KBM-7 (cell line): ENCODE results near the gene CA10.

Experiments
- DNase-seq: peaks from one replicate; pipeline ENCODE4 v3.0.0-alpha.2; 2015
- in situ Hi-C: fragments of 300-500 bp; cut with MboI; formaldehyde crosslinking; loops from 2 replicates; pipeline ENCODE4 v1.14.3; 2020; ENCODE audit warnings: low sequenced_read_pairs, low pct_unique_long_range_greater_than_20kb, mixed read lengths

Gene CA10

DNA sequence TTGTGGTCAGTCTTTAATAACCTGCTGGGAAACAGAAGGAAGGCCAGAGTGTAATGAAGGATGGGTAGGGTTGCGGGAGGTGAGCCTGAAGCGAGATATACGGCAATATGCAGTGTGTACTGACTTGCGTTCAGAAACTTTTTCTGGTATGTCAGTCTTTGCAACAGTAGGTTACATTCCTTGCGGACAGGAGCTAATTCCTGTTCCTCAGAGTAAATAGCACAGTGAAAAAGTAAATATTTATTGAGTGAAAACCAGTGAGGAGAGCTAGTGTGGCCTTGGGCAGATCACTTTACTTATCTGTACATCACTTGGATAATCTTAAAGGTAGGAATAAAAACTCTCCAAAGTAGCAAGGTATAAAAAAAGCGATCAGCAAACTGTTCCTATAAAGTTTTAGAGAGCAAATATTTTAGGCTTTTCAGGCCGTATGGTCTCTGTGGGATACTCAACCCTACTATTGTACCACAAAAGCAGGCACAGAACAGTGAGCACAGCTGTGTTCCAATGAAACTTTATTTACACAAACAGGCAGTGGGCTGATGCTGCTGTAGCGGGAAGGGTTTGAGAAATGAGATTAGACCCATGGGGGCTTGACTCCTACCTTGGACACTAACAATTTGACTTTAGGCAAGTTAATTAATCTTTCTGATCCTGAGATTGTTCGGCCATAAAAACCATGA lies 550.1 kb downstream of the CA10 start:
- DNase-seq = no peak
- in situ Hi-C loops = no loop called here

DNA sequence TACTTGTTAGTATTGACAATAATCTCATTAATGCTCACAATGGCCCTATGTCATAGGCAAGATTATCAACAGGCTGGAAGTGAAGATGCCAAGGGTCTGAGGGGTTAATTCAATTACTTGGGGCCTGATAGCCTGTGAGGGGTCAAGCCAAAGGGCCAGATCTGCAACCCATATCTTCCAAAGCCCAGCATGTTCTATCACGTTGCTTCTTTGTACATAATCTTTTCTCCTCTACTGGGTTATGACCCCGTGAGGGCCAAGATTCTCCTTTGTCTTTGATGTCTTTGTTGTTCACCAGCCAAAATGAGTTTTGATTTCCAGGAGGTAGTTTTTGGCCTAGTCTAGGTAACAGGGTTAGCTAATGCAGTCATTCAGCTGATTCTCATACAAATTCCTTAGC lies 551.0 kb downstream of the CA10 start:
- no peak for DNase-seq
- in situ Hi-C loops = no loop called here

DNA sequence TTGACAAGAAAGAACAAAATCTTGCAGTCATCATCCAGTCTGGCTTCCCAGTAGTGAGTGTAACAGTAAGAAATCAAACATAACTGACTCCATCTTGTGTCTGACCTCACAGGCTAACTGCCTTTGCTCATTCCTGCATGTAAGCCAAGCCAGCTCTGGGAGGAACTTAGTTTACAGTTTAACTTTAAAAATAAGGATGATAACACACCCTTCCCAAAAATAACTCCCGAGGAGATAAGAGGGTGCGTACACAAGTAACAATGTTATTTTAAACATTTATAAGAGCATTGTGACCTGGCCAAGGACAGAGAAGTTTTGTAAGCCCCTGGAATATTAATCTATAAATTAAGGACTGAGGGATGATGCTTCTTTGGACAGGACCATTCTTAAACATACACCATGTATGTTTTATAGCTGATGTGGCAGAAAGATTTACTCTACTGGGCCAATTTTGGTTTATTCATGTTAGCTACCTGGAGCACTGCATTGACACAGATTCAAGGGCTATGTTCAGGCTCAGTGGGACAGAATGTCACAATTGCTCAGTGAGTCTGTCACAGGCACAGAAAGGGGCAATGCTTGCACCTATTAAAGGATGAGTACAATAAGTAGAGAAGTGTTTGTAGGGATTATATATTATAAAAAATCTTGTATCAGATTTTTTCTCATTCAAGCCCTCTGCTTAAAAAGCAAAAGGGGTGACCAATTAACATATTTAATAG lies 554.1 kb downstream of the CA10 start:
- in situ Hi-C loops = no loop called here
- DNase-seq = no peak

DNA sequence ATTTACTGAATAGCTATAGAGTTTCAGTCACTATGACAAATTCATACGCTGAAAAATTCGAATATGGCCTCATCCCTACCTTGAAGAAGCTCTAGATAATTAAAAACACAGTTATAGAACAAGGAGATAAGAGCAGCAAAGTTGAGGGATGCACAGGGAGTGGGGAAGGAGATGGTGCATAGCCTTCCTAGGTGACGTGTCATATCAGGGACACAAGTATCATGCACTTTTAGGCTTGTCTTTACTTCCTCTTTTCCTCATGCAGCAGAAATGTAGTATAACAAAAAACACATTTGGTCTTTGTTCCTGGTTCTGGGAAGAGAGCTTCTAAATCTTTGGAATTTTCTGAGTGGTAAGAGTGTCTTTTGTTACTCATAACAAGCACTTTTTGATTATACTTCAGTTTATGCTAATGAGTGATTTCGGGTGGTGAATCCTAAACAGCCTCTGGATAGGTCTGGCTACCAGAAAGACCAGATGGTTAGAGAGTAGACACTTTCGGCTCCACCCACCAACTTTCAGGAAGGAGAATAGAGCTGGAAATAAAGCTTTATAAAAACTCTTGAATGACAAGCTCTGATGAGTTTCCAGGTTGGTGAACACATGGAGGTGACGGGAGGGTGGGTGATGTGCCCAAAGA lies 556.8 kb downstream of the CA10 start:
- in situ Hi-C loops = no loop called here
- peak; percentile 34 for DNase-seq

DNA sequence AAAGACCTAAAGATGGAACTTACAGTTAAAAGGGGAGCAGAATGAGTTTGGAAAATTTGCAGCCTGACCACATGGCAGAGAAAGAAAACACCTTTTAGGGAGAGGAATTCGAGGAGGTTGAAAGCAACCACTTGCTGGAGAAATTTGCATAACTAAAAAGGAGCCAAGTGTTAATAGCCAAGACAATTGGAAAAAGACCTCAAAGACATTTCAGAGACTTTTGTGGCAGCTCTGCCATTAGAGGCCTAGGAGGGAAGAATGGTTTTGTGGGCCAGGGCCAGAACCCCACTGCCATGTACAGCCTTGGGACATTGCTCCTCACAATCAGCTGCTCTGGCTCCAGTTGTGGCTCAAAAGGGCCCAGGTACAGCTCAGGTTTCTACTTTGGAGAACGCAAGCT lies 559.7 kb downstream of the CA10 start:
- in situ Hi-C loops = no loop called here
- no peak for DNase-seq

DNA sequence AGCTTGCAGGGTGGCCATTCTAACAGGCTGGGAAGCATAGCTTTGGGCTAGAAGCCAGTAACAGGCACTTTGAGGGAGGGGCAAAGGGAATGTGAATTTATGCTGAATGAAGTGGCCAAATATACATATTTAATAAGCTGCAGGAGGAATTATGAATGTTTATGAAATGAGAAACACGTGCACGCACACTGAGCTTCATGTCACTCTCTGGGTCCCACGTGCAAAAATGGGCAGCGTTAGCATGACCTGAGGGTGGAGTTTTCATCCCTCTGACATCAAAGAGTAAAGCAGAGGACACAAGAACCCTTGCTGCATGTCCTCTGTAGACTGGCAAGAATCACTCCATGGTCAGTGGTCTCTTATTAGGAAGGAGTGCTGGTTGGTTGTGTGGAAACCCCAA lies 561.2 kb downstream of the CA10 start:
- in situ Hi-C loops = no loop called here
- DNase-seq = no peak

DNA sequence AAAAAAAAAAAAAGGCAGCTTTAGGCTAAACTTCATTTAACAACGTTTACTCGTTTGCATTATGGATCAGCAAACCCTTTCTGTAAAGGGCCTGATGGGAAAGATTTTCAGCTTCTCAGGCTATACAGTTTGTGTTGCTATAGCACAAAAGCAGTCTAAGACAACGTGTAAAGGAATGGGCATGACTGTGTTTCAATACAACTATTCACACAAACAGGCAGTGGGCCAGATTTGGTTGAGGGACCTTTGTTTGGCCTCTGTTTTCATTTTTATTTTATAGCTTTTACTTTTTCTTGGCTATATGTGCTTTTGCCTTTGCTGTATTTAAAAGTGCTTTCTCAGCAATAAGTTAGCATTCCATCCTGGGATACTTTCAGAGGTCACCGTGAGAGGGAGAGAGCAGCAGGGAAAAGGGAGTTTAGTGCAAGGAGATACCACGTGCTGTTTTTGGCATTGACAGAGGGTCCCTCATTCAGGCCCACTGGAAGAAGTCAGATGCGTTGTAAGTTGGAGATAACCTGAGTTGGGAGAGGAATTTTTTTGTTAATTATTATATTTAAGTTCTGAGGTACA lies 562.6 kb downstream of the CA10 start:
- no peak for DNase-seq
- in situ Hi-C loops = no loop called here

DNA sequence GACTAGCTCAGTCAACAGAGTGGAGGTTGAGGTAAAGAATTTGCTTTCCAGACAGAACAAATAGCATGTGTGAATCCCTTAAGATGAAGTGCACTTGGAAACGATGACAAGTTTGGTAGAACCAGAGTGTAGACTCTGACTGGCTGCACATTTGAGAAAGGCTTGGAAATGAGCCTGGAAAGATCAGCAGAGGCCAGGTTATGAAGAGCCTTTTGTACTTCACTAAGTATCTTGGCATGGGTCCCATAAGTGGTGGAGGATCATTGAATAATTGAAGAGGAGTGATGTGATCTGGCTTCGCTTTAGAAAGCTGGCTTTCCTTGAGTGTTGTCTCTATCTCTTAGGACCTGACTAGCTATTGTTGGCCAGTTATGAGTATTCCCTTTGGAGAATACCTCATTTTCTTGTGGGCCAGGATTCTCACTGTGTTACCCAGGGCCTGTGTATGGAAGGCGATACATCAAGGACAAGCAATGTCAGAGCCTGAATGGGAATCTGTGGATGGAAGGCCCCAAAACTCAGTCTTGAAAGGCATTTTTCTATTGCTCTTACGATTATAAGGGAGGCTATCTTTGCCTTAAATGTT lies 568.4 kb downstream of the CA10 start:
- DNase-seq = no peak
- in situ Hi-C loops = no loop called here

DNA sequence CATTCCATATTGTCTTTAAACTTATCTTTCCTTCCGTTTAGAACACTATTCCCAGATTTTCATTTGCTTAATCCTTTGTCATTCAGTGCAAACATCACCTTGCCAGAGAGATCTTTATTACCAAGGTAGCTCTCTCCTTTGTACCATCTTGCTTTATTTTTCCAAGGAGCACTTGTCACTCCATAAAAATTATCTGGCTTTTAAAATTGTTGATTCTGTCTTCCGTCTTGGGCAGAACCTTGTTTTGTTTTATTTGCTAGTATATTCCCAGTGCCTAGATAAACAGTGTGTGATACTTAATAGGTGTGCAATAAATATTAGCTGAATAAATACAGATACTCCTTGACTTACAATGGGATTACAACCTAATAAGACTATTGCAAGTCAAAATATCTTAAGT lies 570.5 kb downstream of the CA10 start:
- no peak for DNase-seq
- in situ Hi-C loops = no loop called here

DNA sequence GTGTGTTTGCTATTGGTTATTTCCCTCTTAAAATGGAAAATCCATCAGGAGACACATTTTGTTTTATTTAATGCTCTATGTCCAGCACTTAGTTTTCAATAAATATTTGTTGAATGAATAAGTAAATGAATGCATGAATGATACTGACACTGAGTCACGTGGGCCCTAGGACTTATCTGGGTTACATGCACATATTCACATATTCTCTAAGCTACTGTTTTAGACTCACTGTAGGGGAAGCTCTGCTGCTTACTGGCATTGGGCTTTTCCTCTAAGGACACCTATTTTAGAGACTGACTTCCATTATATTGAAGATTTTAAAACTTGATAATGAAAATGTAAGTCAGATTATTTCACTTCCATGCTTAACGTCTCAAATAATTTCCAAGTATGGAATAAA lies 571.0 kb downstream of the CA10 start:
- no peak for DNase-seq
- in situ Hi-C loops = no loop called here

DNA sequence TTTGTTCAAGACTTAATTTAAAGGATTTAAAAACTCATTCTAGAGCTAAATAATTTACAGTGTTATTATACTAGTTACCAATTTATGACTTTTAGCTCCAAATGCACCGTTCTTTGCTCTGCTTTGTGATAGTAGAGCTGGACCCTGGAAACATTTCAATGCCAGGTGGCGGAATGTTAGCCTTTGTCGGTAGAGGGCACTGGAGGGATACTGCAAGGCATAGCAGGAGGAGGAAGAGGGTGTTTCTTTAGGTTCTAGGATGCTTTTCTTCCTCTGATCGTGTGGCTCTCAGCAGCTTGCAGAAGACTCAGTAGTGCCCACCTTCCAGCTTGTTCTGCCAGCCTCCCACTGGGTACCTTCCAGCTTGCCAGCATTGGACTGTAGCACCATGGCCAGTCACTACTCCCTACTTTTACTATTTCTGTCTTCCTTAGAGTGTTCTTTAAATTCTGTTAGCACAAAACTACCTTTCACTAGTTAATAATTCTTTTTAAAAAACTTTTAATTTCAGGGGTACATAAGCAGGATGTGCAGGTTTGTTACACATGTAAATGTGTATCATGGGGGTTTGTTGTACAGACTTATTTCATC lies 572.9 kb downstream of the CA10 start:
- in situ Hi-C loops = no loop called here
- peak; percentile 21 for DNase-seq

DNA sequence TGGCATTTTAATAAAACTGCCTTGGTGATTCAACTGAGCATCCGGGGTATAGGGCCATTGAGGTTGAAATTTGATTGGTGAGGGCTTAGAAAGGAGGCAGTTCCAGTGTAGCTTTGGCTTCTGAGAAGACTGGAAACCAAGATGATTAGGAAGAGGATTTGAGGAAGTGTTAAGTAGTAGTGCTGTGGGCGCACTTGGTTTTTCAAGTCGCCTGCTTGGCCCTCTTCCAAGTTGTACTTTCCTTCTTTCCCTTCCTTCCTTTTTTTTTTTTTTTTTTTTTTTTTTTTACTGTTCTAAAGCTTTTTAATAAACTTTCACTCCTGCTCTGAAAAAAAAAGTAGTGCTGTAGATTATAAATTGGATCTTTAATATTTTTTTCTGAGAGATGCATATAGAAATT lies 577.6 kb downstream of the CA10 start:
- DNase-seq = peak; percentile 55
- in situ Hi-C loops = no loop called here
